Measurements from ENCODE around the gene DKK1.

DNA sequence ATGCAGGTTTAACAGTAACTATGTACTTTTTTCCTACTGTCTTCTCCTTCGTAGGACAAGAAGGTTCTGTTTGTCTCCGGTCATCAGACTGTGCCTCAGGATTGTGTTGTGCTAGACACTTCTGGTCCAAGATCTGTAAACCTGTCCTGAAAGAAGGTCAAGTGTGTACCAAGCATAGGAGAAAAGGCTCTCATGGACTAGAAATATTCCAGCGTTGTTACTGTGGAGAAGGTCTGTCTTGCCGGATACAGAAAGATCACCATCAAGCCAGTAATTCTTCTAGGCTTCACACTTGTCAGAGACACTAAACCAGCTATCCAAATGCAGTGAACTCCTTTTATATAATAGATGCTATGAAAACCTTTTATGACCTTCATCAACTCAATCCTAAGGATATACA is 2.4 kb downstream of the DKK1 start:
- no peak for TF ChIP-seq POLR2A (IDR thresholded peaks at IDR 0.05)
- TF ChIP-seq, protein P1, sequence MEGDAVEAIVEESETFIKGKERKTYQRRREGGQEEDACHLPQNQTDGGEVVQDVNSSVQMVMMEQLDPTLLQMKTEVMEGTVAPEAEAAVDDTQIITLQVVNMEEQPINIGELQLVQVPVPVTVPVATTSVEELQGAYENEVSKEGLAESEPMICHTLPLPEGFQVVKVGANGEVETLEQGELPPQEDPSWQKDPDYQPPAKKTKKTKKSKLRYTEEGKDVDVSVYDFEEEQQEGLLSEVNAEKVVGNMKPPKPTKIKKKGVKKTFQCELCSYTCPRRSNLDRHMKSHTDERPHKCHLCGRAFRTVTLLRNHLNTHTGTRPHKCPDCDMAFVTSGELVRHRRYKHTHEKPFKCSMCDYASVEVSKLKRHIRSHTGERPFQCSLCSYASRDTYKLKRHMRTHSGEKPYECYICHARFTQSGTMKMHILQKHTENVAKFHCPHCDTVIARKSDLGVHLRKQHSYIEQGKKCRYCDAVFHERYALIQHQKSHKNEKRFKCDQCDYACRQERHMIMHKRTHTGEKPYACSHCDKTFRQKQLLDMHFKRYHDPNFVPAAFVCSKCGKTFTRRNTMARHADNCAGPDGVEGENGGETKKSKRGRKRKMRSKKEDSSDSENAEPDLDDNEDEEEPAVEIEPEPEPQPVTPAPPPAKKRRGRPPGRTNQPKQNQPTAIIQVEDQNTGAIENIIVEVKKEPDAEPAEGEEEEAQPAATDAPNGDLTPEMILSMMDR (IDR thresholded peaks at IDR 0.05), result no peak

All from body of pancreas (tissue), 4 donors.